IPS-20b (cell line): ENCODE results near the gene GABRG3.

Experiments used
- H3K27ac ChIP-seq: one replicate; pipeline ENCODE4 v1.5.1; 2013; ENCODE audit warnings: low read length
- H3K27me3 ChIP-seq: 2 replicates; pipeline ENCODE4 v1.6.1; 2013; ENCODE audit warnings: mild to moderate bottlenecking, low read length, inconsistent platforms; ENCODE audit not compliant: insufficient read depth
- H3K36me3 ChIP-seq: 2 replicates; pipeline ENCODE4 v1.6.1; 2013; ENCODE audit warnings: low read depth, mild to moderate bottlenecking, inconsistent platforms, low read length, moderate library complexity; ENCODE audit not compliant: insufficient read depth
- H3K4me1 ChIP-seq: 2 replicates; pipeline ENCODE4 v1.6.1; 2013; ENCODE audit warnings: mild to moderate bottlenecking, control low read depth, inconsistent platforms, low read length, moderate library complexity; ENCODE audit not compliant: insufficient read depth
- H3K4me3 ChIP-seq: 2 replicates; pipeline ENCODE4 v1.5.1; 2013; ENCODE audit warnings: mild to moderate bottlenecking, low read length, inconsistent platforms
- H3K9ac ChIP-seq: 2 replicates; pipeline ENCODE4 v1.6.1; 2013; ENCODE audit warnings: low read depth, mild to moderate bottlenecking, inconsistent platforms, low read length, moderate library complexity
- H3K9me3 ChIP-seq: 2 replicates; pipeline ENCODE4 v1.6.1; 2013; ENCODE audit warnings: mild to moderate bottlenecking, low read depth, low read length, inconsistent platforms; ENCODE audit not compliant: insufficient read depth

Gene GABRG3

DNA sequence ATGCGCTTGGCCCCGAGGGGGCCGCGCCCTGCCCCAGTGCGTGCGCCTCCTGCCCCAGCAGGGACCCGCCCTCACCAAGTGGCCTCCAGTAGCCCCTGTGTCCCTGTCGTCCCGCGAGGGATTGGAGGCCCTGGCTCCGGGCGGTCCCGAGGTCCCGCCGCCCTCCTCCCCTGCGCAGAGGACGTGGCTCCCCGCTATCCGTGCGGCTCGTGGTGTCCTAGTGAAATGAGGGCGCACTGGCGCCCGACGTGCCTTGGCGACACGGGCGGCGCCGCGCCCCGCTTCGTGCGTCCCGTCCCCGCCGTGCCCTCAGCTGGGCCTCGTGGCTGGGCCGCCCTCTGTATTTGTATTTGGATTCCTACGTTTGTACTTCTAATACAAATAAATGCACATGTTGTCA is 570.6 kb downstream of the GABRG3 start:
- peaks cover 5% of the 10 kb centered on the region; the same call in 1 of the 2 replicates for H3K4me1 ChIP-seq
- no peak overlapping the region for H3K9ac ChIP-seq
- H3K27ac ChIP-seq: no peak overlapping the region

GRCh38 chr15:27545494-27546255 is 574.7 kb downstream of the GABRG3 start:
- Histone ChIP-seq H3K36me3 (no peaks in the 10 kb centered on the region), H3K4me1 (no peaks in the 10 kb centered on the region), H3K27ac (no peak overlapping the region), H3K4me3 (no peak overlapping the region), H3K27me3 (no peaks in the 10 kb centered on the region), H3K9ac (no peak overlapping the region), H3K9me3 (no peaks in the 10 kb centered on the region)

More for the DNA sequence above, 570.6 kb downstream of the GABRG3 start:
- Histone ChIP-seq H3K27me3 (no peaks in the 10 kb centered on the region), H3K36me3 (no peaks in the 10 kb centered on the region), H3K9me3 (no peaks in the 10 kb centered on the region), H3K4me3 (no peak overlapping the region)

- no peak overlapping the region for H3K4me3 ChIP-seq
- H3K9me3 ChIP-seq: no peaks in the 10 kb centered on the region
- H3K9ac ChIP-seq: no peak overlapping the region
- no peaks in the 10 kb centered on the region for H3K27me3 ChIP-seq
- H3K27ac ChIP-seq: no peak overlapping the region
- no peaks in the 10 kb centered on the region for H3K36me3 ChIP-seq
- no peaks in the 10 kb centered on the region for H3K4me1 ChIP-seq
These were observed 578.8 kb downstream of the GABRG3 start for GRCh38 chr15:27549746-27550145.

GRCh38 chr15:27550635-27551034 is 579.7 kb downstream of the GABRG3 start:
- Histone ChIP-seq H3K4me3 (no peak overlapping the region), H3K9me3 (no peaks in the 10 kb centered on the region), H3K9ac (no peak overlapping the region), H3K36me3 (no peaks in the 10 kb centered on the region), H3K27me3 (no peaks in the 10 kb centered on the region), H3K4me1 (no peaks in the 10 kb centered on the region), H3K27ac (no peak overlapping the region)

DNA sequence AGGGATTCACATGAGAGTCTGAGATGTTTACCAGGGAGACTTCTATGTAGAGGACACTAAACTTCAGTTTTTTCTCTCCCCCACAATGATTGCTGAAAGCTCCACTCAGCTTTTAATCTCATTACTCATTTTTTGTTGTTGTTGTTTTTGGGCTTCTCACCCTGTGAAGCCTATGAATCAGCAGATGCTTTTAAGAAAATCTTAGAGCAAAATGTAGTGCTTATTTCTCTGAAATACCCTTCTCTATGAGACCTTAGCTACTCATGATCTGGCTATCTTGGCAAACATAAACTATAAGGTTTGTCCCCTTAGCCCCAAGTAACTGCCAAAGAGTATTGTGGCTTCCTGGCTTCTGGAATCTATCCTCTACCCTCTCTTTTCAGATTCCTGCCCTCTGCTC is 590.8 kb downstream of the GABRG3 start:
- no peaks in the 10 kb centered on the region; the same call in 1 of the 2 replicates for H3K36me3 ChIP-seq
- no peak overlapping the region for H3K4me3 ChIP-seq
- no peak overlapping the region for H3K27ac ChIP-seq
- no peaks in the 10 kb centered on the region for H3K27me3 ChIP-seq
- no peak overlapping the region for H3K9ac ChIP-seq
- H3K9me3 ChIP-seq: peaks cover 17% of the 10 kb centered on the region; the same call in 1 of the 2 replicates
- no peaks in the 10 kb centered on the region for H3K4me1 ChIP-seq

- Histone ChIP-seq H3K4me3 (no peak overlapping the region), H3K27me3 (no peaks in the 10 kb centered on the region), H3K36me3 (no peaks in the 10 kb centered on the region; the same call in 1 of the 2 replicates), H3K9me3 (peaks cover 17% of the 10 kb centered on the region; the same call in 1 of the 2 replicates), H3K9ac (no peak overlapping the region), H3K4me1 (no peaks in the 10 kb centered on the region), H3K27ac (no peak overlapping the region)
These were observed 592.9 kb downstream of the GABRG3 start for GRCh38 chr15:27563765-27564370.

- no peak overlapping the region for H3K9ac ChIP-seq
- H3K4me3 ChIP-seq: no peak overlapping the region
- no peak overlapping the region for H3K27ac ChIP-seq
- no peaks in the 10 kb centered on the region; the same call in 1 of the 2 replicates for H3K36me3 ChIP-seq
- no peaks in the 10 kb centered on the region for H3K4me1 ChIP-seq
- H3K9me3 ChIP-seq: peaks cover 17% of the 10 kb centered on the region; the same call in 1 of the 2 replicates
- no peaks in the 10 kb centered on the region for H3K27me3 ChIP-seq
These were observed 593.7 kb downstream of the GABRG3 start for GRCh38 chr15:27564656-27565055.

DNA sequence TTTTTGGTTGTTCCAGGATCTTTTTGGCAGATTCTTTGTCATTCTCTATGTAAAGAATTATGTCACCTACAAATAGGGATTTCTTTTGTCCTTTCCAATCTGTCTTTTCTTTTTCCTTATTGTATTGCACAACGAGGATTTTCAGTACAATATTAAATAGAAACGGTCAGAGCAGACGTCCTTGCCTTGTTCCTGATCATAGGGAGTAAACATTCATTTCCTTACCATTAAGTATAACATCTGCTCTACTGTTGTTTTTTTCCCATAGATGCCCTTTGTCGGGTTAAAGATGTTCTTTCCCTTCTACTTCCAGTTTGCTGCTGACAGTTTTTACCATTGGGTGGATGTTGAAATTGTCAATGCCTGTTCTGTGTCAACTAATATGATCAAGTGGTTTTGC is 599.8 kb downstream of the GABRG3 start:
- H3K4me3 ChIP-seq: no peak overlapping the region
- H3K36me3 ChIP-seq: no peaks in the 10 kb centered on the region
- no peak overlapping the region for H3K27ac ChIP-seq
- H3K9me3 ChIP-seq: no peaks in the 10 kb centered on the region
- H3K9ac ChIP-seq: no peak overlapping the region
- no peaks in the 10 kb centered on the region for H3K4me1 ChIP-seq
- no peaks in the 10 kb centered on the region for H3K27me3 ChIP-seq

DNA sequence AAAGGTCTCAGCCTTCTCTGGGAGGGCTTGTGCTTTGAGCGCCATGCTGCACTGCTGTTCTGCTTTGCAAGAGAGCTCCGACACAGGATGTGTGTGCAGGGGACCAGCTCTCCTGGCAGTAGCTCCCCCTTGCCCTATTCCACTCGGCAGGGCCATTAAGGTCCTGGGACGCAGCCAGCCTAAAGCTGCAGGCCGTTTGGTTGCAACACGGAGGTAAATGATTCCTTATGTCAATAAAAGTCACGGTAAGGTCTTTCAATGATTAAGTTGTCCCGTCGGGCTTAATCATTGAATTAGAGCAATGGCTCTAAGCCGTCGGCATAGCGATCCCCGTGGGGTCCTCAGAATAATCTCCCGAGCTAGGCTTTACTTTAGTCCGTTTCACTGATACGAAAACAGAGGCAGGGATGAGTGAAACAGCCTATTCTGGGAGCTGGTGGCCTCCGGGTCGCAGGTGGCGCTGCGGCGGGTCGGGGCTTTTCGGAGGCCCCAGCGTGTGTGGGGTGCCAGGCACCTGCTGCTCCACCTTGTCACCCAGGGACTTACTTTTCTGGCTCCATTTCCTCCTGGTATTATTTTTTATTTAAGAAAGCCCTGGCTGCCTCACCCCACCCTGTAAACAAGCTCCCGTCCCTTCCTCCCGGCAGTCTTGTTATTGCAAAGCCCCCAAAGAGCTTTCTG is 603.0 kb downstream of the GABRG3 start:
- H3K27ac ChIP-seq: no peak overlapping the region
- no peaks in the 10 kb centered on the region for H3K36me3 ChIP-seq
- no peaks in the 10 kb centered on the region for H3K27me3 ChIP-seq
- no peaks in the 10 kb centered on the region for H3K9me3 ChIP-seq
- no peak overlapping the region for H3K4me3 ChIP-seq
- no peak overlapping the region for H3K9ac ChIP-seq
- no peaks in the 10 kb centered on the region for H3K4me1 ChIP-seq

GRCh38 chr15:27574541-27575054 is 603.6 kb downstream of the GABRG3 start:
- H3K36me3 ChIP-seq: no peaks in the 10 kb centered on the region
- H3K4me1 ChIP-seq: no peaks in the 10 kb centered on the region
- H3K27ac ChIP-seq: no peak overlapping the region
- no peaks in the 10 kb centered on the region for H3K9me3 ChIP-seq
- no peak overlapping the region for H3K4me3 ChIP-seq
- H3K27me3 ChIP-seq: no peaks in the 10 kb centered on the region
- H3K9ac ChIP-seq: no peak overlapping the region

DNA sequence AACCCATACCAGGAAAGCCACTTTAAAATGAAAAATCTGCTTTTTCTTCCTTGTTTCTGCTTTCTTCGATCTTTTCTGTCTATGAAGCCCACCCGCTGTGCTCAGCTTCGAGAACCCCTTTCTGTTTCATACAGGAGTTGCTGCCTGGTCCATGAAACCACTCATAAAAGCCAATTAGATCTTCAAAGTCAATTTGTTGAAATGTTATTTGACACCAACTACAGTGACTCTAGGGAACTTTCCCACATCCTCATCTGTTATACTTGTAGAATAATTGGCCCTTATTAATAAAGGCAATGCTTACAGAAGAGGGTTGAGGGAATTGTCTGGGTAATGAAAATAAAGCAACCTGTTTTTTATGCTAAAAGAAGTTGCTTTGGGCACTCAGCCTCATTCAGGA is 604.5 kb downstream of the GABRG3 start:
- no peaks in the 10 kb centered on the region for H3K36me3 ChIP-seq

More for the DNA sequence above, 604.5 kb downstream of the GABRG3 start:
- H3K27ac ChIP-seq: no peak overlapping the region
- no peaks in the 10 kb centered on the region for H3K9me3 ChIP-seq
- H3K4me1 ChIP-seq: no peaks in the 10 kb centered on the region
- H3K9ac ChIP-seq: no peak overlapping the region
- H3K27me3 ChIP-seq: no peaks in the 10 kb centered on the region
- no peak overlapping the region for H3K4me3 ChIP-seq
